NK-92 (cell line): ENCODE measurements around the gene RIPOR2.
"Not testable (repeated sequence)": the region's sequence is repeated elsewhere in the genome, so short reads cannot be mapped to it uniquely, and the experiment has no call there.

Experiments used
- DNase-seq: peaks from one replicate; lab custom pipeline; 2025; ENCODE audit not compliant: unreplicated experiment; lab: John Stamatoyannopoulos, UW

The RIPOR2 gene

GRCh38 chr6:24927277-24927955 lies 8.3 kb downstream of the RIPOR2 start:
- no peak for DNase-seq

DNA sequence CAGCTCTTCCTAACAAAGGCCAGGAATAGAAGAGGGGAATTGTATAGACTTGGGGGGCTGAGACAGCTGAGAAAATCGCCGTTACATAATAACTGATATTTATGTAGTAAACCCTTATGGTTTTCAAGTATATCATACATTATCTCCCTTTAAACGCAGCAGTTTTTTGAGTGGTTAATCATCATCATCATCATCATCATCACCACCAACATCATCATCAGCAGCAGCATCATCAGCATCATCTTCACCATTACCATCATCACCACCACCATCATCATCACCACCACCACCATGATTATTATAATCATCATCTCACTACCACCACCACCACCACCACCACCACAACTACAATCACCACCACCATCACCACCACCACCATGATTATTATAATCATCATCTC lies 9.1 kb downstream of the RIPOR2 start:
- not testable (repeated sequence) for DNase-seq

GRCh38 chr6:24926192-24926591 lies 9.6 kb downstream of the RIPOR2 start:
- DNase-seq = no peak

DNA sequence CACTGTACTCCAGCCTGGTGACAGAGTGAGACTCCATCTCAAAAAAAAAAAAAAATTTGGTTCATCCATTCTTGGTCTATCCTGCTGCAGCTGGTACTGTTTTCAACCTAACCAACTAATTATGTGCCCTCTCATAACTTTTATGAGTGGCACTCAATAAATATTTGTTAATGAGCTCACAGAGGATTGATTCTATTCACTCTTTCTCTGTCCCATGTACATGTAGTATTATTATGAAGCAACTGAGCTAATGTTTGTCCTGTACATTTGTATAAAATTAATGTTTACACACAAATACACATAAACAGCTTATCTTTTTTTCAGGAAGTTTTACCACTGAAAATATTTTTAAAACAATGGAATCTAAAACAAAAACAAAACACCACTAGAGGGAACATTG lies 10.1 kb downstream of the RIPOR2 start:
- no peak for DNase-seq

- DNase-seq = no peak
These were observed 11.0 kb downstream of the RIPOR2 start for GRCh38 chr6:24924580-24925356.

DNA sequence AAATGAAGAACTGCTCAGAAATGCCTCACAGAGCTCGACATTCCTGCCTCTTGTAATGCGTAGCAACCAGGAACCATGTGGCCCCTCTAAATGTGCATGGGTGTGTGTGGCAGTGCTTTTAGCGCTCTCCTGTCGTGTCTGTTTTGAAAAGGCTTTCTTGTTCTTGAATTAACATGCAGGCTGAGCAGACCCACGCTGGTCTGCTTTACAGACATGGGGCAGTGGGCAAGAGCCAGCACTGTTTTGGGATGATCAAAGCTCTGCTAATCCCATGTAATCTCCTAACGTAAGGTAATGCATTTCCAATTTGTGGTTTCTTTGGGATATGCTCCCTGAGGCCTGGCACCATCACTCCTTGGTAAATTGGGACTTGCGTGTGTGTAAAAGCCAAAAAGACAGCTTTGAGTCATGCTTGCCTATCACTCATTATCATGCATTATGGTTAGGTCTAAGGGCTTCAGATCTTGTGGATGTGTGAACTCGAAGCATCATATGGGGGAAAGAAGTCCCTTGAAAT lies 11.8 kb downstream of the RIPOR2 start:
- DNase-seq = no peak

GRCh38 chr6:24922814-24923213 lies 12.9 kb downstream of the RIPOR2 start:
- no peak for DNase-seq

DNA sequence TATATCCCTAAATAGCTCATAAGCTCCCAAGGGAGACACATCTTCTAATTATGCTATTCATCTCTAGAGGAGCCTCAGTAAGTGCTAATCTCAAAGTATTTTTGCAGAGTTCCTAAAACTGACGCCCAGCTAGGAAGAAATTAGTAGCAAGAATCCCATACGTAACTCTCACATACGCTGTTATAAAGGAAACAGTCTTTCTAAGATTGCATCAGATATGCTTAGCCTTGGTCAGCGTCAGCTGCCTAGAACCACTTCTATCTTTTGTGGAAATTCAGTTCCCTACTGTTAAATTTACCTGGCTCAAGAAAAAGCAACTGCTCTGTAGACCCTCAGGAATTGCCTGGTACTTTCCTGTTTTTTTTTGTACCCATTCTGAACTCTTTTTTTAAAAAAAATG lies 13.6 kb downstream of the RIPOR2 start:
- no peak for DNase-seq

DNA sequence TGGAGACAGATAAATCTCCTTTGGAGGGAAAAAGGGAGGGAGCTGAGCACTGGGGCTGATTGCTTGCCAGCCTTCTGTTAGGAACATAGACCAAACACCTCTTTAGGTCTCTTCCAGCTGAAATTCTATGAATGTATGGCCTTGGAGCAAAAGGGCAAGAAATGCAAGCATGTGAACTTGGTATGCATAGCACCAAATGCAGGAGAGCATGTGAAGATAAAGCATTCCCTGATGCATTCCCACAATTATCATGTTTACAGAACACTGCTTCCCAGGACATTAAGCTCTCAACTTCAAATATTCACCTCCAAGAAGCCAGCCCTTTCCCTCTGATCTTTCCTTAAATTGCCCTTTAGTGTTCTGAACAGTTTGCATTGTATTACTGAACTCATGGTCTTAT lies 15.6 kb downstream of the RIPOR2 start:
- DNase-seq = no peak

DNA sequence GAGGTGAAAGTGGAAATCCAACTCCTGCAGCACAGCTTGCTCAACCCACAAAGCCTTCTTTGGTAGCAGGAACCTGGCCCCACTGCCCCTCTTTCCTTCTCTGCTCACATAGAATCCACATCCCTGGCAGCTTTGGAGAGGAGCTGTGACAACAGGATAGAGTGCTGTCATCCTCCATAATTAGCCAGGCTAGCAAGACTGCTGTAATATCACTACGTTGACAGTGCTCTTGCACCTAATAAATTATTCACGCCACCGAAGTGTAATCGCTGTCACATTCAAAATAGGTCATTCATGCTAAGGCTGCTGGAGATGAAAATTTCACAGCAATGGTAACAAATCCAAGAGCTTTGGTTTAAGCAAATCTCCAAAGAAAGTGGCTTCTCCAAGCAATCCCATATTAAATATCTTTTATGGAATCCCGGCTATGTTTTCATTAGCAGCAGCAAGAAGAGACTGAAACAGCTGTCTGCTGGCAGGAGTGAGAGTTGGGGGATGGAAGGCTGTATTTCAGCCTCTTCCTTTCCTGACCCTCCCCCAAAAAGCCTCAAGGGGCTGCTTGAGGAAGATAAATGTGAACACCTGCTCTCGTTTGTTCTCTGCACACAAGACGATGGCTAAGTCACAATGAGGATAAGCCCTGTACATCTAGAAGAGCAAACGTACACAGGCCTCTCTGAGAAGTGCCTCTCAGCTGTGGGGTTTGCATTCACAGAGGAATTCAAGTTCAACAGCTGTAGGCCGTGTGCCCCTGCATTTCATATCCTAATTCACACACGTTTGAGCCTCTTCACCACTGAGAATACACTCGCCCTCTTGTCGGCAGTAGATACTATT lies 16.5 kb downstream of the RIPOR2 start:
- no peak for DNase-seq

DNA sequence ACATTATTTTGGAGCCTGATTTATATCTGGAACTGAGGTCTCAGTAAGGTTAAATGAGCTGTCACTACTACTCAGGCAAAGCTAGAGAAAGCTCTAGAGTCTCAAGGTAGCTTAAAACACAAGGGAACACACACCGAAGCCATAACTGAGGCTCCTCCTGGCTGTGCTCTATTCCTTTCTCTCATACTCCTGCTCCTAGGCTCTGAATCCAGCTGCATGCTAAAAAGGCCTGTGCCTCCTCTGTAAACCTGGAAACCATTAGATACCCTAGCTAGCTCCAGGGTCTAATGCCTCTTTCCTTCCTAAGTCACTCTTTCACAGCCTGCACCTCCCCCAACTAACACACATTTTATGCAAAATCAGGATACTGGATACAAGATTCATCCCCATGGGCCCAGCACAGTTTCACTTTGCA lies 17.1 kb downstream of the RIPOR2 start:
- no peak for DNase-seq

- DNase-seq = no peak
These were observed 19.3 kb downstream of the RIPOR2 start for GRCh38 chr6:24916496-24916895.

DNA sequence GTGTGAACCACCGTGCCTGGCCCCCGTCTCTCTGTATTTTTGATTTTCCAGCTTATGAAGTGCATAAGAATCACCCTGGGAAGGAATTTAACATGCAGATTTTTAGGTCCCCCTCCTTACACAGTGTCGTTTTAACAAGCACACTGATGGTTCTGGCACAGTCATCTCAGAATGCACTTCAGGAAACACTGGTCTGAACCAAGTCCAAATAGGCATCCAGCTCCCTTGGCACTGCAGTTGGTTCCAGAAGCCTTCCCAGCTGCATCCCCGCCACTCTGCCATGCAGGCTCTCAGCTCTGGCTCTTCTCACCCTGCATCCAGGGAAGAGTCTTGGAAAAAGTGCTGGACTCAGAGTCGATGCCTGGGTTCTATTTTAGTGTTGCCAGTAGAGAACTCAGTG lies 20.1 kb downstream of the RIPOR2 start:
- DNase-seq = no peak

DNA sequence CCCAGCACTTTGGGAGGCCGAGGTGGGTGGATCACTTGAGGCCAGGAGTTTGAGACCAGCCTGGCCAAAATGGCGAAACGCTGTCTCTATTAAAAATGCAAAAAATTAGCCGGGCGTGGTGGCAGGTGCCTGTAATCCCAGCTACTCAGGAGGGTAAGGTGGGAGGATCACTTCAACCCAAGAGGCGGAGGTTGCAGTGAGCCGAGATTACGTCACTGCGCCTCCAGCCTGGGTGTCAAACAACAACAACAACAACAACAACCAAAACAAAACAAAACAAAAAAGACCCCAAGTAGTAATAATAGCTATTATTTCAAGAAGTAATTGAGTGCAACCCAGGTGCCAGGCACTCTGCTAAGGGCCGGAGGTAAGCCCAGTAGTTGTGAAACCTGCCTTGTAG lies 21.7 kb downstream of the RIPOR2 start:
- DNase-seq = not testable (repeated sequence)

GRCh38 chr6:24911796-24912382 lies 23.9 kb downstream of the RIPOR2 start:
- no peak for DNase-seq

DNA sequence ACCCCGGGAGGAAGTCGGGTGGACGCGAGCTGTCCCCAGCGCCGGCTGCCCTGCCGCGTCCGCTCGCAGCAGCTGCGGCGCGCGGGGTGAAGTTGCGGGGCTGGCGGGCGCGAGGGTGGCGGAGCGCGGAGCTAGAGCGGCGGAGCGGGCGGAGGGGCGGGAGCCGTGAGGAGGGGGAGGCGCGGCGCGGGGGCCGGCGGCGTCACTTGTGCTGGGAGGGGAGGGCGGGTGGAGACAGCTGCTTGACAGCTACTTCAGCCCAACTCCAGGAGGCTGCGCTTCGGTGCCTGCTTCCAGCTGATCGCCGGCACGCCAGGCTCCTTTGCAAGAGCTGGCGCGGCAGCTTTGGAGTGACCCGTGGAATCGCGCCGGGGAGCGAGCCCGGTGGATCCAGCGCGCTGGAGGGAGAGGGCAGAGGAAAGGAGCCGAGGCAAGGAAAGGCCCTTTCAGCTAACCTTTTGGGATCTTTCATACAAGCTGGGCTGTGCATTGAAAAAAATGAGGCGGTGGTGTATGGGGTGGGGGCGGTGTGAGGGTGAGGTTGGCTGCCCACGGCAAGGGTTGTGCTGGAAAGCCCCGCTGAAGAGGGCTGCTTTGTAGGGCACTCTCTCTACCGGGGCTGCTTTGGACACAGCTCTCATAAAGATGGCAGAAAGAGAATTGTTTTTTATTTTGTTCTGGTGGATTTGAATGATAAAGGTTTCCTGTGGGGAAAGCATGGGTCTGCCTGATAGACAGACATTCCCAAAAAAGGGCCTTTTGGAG lies 24.6 kb downstream of the RIPOR2 start:
- DNase-seq = no peak

- DNase-seq = no peak
These were observed 25.3 kb downstream of the RIPOR2 start for GRCh38 chr6:24910331-24910960.

DNA sequence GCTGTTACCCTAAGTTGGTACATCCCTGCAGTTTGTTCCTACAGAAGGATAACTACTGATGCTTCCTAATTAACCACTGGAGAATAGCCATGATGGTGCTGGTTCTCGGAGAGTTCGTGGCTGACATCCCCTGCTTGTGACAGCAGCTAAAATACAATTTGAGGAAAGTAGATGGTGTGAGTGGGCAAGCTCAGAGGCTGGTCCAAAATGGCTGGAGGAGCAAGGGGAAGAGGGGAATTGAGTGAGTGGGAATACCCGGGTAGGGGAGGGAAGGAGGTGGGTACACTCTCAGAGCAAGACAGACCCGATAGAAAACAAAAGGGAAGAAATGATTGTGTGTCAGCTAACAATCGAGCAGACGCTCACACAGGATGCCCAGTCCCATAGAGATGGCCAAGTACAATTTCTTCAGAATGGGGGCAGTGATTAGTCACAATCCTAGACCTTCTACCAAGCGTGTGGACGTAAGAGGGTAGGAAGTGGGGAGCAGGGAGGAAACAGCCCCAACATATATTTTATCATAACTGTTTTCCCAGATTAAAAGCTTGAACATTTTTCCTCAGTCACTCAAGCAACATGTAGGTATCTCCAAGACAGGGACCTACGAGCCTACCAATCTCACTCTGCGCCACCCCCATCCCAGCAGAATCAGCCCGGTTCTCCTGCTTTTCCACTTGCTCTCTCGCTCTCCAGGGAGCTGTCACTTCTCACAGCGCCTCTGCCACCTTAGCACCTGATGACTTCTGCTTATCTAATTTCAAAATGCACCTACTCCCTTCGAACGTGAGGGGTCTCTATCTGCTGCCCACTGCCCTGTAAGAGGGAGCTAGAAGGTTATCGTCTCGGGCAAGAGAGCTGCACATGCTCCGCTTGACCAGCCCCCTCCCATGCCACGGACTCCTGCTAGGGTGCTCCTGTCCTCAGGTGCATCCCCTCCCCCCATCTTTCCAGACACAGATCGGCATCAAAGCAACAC lies 26.2 kb downstream of the RIPOR2 start:
- no peak for DNase-seq

- no peak for DNase-seq
These were observed 27.1 kb downstream of the RIPOR2 start for GRCh38 chr6:24908650-24909035.
